AG09309 (cell line): ENCODE data around the gene CHEK2.
"Not testable (repeated sequence)": the region's sequence is repeated elsewhere in the genome, so short reads cannot be mapped to it uniquely, and the experiment has no call there.

ENCODE experiments used
- DNase-seq: peaks from one replicate; pipeline ENCODE4 v3.0.0-alpha.2; 2010; ENCODE audit warnings: low read depth
- H3K4me3 ChIP-seq: 2 replicates; pipeline ENCODE4 v1.5.1; 2011; ENCODE audit warnings: mild to moderate bottlenecking, low read depth, low read length, moderate library complexity; ENCODE audit not compliant: control insufficient read depth
- TF ChIP-seq, protein P1 (sequence below): IDR thresholded peaks from 2 replicates; pipeline ENCODE4 v1.5.1; 2011; ENCODE audit warnings: mild to moderate bottlenecking, low read depth, low read length, inconsistent platforms; ENCODE audit not compliant: insufficient read depth, control insufficient read depth; ENCODE audit errors: missing control alignments

The CHEK2 gene

DNA sequence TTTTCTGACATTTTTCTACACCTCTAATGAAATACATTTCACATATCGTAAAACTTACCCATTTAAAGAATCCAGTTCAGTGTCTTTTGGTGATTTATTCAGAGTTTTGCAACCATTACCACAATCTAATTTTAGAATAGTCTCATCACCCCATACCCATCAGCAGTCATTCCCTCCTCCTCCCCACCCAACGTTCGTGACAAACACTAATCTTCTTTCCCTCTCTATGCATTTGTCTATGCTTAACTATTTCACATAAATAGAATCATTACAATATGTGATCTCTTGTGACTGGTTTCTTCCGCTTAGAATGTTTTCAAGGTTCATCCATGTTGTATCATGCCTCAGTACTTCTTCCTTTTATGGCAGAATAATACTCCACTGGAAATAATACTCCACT lies 71.5 kb downstream of the CHEK2 start:
- peak; percentile 62 for DNase-seq
- TF ChIP-seq, protein P1, sequence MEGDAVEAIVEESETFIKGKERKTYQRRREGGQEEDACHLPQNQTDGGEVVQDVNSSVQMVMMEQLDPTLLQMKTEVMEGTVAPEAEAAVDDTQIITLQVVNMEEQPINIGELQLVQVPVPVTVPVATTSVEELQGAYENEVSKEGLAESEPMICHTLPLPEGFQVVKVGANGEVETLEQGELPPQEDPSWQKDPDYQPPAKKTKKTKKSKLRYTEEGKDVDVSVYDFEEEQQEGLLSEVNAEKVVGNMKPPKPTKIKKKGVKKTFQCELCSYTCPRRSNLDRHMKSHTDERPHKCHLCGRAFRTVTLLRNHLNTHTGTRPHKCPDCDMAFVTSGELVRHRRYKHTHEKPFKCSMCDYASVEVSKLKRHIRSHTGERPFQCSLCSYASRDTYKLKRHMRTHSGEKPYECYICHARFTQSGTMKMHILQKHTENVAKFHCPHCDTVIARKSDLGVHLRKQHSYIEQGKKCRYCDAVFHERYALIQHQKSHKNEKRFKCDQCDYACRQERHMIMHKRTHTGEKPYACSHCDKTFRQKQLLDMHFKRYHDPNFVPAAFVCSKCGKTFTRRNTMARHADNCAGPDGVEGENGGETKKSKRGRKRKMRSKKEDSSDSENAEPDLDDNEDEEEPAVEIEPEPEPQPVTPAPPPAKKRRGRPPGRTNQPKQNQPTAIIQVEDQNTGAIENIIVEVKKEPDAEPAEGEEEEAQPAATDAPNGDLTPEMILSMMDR = no peak
- no peak overlapping the region for H3K4me3 ChIP-seq

DNA sequence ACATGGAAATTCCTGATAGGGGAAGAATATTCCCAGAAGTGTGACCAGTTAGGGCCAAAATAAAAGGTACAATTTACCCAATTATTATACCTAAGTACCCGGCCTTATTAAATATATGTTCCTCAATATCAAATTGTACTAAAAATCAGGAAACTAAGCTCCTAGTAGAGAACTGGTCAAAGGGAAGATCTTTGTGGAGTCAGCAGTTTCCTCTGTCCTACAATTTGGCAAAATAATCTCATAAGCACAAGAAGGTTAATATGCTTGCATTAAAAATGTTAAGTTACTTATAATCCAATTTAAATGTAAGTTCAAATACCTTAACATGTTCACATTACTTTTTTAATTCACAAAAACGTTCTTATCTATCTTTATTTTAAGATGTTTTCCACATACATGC lies 72.2 kb downstream of the CHEK2 start:
- H3K4me3 ChIP-seq = no peak overlapping the region
- no peak for DNase-seq
- TF ChIP-seq, protein P1 = no peak

DNA sequence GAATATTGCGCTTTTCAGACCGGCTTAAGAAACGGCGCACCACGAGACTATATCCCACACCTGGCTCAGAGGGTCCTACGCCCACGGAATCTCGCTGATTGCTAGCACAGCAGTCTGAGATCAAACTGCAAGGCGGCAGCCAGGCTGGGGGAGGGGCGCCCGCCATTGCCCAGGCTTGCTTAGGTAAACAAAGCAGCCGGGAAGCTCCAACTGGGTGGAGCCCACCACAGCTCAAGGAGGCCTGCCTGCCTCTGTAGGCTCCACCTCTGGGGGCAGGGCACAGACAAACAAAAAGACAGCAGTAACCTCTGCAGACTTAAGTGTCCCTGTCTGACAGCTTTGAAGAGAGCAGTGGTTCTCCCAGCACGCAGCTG lies 78.1 kb downstream of the CHEK2 start:
- H3K4me3 ChIP-seq = not testable (repeated sequence)

DNA sequence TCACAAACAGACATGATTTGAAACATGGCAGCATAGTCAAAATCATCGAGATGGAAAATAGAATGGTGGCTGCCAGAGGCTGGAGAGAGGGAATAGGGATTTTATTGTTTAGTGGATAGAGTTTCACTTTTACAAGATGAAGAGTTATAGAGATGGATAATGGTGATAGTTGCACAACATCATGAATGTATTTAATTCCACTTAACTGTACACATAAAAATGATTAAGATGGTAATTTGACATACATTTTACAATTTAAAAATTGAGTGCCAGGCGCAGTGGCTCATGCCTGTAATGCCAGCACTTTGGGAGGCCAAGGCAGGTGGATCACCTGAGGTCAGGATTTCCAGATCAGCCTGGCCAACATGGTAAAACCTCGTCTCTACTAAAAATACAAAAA lies 83.2 kb downstream of the CHEK2 start:
- TF ChIP-seq, protein P1 = no peak
- DNase-seq = no peak
- H3K4me3 ChIP-seq = no peak overlapping the region

More for the DNA sequence above, 78.1 kb downstream of the CHEK2 start:
- not testable (repeated sequence) for DNase-seq

DNA sequence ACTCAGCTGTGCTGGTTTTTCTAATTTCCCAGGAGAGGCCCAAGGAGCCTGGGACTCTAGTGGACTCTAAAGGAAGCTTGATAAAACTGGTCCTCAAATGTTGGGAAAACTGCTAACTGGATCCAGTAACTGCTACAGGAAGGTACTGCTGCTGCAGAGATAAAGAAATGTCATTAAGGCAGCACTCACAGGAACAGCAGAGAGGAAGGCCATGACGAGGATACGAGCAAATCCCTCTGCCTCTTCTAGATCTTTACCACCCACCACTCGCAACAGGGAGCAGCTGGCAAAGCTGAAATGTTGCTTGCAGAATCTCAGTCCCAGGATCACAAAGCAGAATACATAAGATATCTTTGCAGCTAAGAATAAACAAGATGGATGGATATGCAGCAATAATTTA lies 85.4 kb downstream of the CHEK2 start:
- TF ChIP-seq, protein P1 = no peak
- H3K4me3 ChIP-seq = no peak overlapping the region
- DNase-seq = no peak

DNA sequence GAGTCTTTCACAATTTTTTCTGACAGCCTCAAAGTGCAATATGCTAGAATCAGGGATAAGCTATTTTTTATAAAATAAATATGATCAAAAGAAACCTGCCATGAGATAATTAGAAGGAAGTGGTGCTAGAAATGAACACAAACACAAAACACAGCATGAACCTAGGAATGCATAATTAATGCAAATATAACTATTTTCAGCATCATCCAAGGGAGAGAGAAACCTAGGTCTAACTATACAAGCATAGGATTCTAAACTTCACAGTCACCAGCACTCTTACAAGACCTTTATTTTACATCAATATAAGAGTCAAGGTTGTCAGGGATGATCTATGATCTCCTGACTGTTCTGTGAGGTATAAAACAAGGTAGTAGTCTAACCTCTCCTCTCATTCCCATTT lies 91.2 kb downstream of the CHEK2 start:
- TF ChIP-seq, protein P1 = no peak
- DNase-seq = no peak
- no peak overlapping the region for H3K4me3 ChIP-seq

DNA sequence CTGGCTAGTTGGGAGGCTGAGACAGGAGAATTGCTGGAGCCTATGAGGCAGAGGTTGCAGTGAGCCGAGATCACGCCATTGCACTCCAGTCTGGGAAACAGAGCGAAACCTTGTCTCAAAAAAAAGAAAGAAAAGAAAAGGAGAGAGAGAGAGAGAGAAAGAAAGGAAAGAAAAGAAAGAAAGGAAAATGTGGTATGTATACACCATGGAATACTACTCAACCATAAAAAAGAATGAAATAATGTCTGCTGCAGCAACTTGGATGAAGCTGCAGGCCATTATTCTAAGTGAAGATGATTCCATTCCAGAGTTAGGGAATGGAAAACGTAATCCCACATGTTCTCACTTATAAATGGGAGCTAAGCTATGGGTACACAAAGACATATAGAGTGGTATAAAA lies 92.8 kb downstream of the CHEK2 start:
- no peak overlapping the region for H3K4me3 ChIP-seq
- DNase-seq = no peak
- TF ChIP-seq, protein P1 = no peak
